C4-2B (cell line): Measurements from ENCODE around the gene THOC6.

ENCODE experiments used
- ZFX ChIP-seq: fragments of 450-650 bp; IDR thresholded peaks from 2 replicates; pipeline ENCODE4 v1.6.1; 2017
- TF ChIP-seq, protein P1 (sequence below): fragments of 450-650 bp; conservative IDR thresholded peaks from 2 replicates; pipeline ENCODE4 v1.5.1; 2017; ENCODE audit warnings: mild to moderate bottlenecking

DNA sequence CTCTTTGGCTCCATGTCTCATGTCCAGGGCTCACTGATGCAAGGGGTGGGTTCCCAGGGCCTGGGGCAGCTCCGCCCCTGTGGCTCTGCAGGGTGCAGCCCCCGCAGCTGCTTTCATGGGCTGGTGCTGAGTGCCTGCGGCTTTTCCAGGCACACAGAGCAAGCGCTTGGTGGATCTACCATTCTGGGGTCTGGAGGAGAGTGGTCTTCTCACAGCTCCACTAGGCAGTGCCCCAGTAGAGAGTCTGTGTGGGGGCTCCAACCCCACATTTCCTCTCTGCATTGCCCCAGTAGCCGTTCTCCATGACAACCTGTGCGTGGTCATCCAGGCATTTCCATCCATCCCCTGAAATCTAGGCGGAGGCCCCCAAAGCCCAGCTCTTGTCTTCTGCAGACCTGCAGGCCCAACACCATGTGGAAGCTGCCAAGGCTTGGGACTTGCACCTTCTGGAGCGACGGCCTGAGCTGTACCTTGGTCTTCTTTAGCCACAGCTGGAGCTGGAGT is 46.8 kb downstream of the THOC6 start:
- TF ChIP-seq, protein P1, sequence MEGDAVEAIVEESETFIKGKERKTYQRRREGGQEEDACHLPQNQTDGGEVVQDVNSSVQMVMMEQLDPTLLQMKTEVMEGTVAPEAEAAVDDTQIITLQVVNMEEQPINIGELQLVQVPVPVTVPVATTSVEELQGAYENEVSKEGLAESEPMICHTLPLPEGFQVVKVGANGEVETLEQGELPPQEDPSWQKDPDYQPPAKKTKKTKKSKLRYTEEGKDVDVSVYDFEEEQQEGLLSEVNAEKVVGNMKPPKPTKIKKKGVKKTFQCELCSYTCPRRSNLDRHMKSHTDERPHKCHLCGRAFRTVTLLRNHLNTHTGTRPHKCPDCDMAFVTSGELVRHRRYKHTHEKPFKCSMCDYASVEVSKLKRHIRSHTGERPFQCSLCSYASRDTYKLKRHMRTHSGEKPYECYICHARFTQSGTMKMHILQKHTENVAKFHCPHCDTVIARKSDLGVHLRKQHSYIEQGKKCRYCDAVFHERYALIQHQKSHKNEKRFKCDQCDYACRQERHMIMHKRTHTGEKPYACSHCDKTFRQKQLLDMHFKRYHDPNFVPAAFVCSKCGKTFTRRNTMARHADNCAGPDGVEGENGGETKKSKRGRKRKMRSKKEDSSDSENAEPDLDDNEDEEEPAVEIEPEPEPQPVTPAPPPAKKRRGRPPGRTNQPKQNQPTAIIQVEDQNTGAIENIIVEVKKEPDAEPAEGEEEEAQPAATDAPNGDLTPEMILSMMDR: no peak
- no peak for TF ChIP-seq ZFX
